NCI-H2081 (cell line): ENCODE results near the gene RABGGTA.

Experiments
- DNase-seq, 2 experiments: peaks; one replicate each; lab custom pipeline; 2025; lab: John Stamatoyannopoulos, UW

RABGGTA gene

DNA sequence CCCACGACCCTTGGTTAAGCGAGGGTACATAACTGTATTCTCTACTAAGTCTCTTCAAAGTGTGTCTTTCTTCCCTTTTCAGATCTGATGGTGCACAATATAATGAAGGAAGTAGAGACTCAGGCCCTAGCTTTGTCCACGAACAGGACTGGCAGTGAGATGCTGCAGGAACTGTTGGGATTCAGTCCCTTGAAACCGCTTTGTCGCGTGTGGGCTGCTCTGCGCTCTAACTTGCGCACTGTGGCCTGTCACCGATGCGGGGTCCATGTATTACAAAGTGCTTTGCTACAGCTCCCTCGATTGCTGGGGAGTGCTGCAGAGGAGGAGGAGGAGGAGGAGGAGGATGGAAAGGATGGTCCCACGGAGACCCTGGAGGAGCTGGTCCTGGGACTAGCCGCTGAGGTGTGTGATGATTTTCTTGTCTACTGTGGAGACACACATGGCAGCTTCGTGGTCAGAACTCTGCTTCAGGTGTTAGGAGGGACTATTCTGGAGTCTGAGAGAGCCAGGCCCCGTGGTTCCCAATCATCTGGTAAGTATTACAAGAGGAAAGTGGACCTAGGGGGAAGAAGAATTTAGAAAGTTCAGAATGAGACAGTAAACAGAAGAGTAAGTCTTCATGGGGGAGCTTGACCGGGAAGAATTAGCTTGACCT lies 29.1 kb upstream of the RABGGTA start:
- DNase-seq: no peak

GRCh38 chr14:24299255-24300191 lies 28.1 kb upstream of the RABGGTA start, which contains the start of the genes DHRS1 and NOP9:
DHRS1 (minus strand) TSS chr14:24299780; CDS start chr14:24299106, 674 bp downstream.
NOP9 (plus strand) TSS chr14:24299850; CDS start chr14:24299955, 105 bp downstream.
- peak; percentile 82 to 84 for DNase-seq

- no peak for DNase-seq
These were observed 27.5 kb upstream of the RABGGTA start for GRCh38 chr14:24298892-24299254.

DNA sequence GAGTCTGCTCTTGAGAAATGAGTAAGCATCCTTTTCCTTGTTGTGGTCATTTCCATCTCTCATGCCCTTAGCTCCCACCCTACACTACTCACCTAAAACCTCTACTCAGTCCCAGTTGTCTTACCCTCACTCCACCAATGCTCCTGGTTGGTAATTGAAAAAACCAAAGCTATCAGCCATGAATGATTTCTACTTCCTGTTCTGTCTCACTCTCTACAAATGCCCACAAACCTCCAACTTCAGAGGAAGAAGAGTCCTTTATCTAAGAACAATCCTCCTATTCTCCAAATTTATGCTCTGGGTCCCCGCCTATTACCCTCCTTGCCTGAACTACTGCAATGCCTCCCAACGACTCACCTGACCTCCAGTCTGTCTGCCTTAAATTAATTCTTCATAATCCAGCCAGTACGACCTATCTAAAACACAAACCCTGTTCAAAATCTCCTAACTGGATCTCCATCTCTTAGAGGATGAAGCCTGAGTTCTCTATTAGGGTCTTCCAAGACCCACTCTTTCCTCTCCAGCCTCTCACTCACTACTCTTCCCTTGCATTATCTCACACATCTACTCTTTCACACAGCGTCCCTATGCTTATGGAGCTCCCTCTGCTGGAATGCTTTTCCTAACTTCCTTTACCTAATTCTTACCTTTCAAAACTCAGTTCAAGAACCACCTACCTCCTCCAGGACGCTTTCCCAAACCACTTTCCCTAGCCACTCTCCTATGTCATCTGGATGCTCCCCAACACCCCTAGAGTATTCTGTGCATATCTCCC lies 26.0 kb upstream of the RABGGTA start:
- peak; percentile 13 to 42 for DNase-seq

GRCh38 chr14:24296341-24297157 lies 25.2 kb upstream of the RABGGTA start:
- DNase-seq: peak; percentile 62 to 70

- no peak for DNase-seq
These were observed 22.1 kb upstream of the RABGGTA start for GRCh38 chr14:24293525-24293924.

DNA sequence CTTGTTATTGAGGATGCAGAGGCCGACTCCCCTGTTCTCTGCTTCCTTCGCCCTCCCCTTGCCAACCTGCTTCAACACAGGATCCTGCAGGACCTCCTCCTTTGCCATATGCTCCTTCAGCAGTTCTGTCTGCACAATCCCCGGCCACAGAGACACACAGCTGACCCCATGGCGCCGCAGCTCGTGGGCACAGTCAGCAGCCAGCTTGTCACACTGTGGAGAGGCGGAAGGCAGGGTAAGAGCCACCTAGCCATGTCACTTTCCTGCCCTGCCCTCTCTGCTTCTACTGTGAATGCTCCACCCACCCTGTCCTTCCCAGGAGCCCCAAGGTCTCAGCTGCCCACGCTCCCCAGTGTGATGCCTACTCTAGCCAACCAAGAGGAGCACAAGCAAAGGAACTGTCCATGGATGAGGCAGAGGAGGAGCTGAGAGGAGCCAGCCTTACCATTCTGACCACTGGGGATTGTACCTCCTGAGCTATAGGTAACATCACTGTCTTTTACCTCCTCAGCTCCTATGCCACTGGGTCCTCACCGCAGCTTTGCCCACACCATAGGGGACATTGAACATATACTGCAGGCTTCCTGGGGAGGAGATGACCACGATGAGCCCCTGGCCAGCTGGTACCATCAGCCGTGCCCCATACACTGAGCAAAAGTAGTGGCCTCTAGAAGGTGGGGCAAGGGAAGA lies 20.9 kb upstream of the RABGGTA start:
- DNase-seq: no peak

GRCh38 chr14:24291446-24292117 lies 20.2 kb upstream of the RABGGTA start:
- no peak for DNase-seq

DNA sequence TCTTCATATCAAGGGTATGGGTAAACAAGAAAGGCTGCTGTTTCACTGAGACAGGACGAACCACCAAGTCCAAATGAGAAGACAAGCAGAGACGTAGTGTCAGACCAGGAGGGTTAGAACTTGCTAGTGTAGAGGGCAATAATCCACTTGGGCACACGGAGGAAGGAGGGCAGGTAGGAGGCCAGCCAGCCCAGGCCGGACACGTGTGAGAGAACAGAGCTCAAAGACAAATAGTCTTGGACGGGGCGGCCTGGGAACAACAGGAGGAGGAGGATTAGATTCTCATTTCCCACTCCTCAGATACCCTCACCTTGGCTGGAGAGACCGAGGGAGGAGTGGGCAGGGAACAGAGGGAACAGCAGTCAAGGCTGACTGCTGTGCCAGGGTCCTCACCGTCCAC lies 19.3 kb upstream of the RABGGTA start:
- DNase-seq: no peak

DNA sequence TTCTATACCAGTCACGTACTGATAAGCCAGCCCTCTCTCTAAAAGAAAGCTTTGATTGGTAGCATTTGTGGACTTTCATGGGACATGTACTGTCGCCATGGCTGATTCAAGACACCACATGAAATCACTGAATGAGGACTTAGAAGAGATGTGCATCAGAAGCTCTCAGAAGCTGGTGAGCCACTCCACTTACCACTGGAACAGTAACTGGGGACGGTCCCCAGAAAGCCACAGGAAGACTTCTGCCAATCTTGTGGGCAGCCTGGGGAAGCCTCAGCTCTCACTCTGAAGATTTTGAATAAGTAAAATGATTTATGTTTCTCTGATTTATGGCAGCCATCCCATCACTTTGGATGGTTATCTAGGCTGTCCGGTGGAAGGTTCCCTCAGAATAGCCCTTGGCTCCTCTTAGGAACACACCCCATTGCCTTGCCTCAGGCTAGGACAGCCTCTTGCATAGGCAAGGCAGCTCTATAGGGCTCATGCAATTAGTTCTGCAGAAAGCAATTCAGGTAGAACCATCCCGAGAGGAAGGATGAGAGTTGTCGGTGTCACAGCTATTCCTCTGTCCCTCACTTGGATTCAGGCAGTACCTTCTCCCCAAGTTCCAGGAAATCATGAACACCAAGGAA lies 18.4 kb upstream of the RABGGTA start:
- no peak for DNase-seq

DNA sequence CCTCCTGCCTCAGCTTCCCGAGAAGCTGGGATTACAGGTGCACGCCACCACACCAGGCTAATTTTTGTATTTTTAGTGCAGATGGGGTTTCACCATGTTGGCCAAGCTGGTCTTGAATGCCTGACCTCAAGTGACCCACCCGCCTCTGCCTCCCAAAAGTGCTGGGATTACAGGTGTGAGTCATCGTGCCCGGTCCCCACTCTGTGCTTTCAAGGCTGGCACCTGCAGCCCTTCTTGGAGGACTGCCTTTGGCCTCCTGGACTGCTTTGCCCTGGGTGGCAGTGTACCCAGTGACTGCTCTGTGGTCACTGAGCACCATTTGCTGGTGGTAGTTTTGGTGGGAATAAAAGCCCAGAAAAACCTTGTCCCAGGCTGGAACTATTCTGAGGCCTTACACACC lies 15.6 kb upstream of the RABGGTA start:
- no peak for DNase-seq

- no peak for DNase-seq
These were observed 14.0 kb upstream of the RABGGTA start for GRCh38 chr14:24285351-24285750.

DNA sequence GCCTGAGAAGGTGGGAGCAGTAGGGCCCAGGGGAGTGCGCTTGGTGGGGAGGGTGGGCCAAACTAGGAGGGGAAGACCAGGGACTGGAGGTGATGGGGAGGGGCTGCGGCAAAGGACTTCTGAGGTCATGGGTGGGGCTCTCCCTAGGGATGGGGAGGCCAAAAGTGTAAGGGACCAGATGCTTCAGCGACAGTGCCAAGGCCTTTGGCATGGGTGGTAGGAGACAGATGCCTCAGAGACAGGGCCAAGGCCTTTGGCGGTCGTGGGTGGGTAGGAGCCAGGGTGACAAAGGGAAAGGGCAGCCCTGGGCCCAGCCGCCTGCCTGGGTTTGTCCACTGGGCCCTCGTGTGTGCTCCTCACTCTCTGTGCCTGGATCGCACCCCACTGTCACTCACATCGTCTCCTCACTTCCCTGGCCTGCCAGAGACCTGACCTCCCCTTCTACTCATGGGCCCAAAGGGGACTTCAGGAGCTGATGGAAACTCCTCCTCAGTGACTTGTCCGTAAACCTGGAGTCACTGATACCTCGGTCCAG lies 13.2 kb upstream of the RABGGTA start:
- no peak for DNase-seq

- no peak for DNase-seq
These were observed 12.5 kb upstream of the RABGGTA start for GRCh38 chr14:24283796-24284460.

GRCh38 chr14:24282736-24283135 lies 11.3 kb upstream of the RABGGTA start:
- no peak for DNase-seq

DNA sequence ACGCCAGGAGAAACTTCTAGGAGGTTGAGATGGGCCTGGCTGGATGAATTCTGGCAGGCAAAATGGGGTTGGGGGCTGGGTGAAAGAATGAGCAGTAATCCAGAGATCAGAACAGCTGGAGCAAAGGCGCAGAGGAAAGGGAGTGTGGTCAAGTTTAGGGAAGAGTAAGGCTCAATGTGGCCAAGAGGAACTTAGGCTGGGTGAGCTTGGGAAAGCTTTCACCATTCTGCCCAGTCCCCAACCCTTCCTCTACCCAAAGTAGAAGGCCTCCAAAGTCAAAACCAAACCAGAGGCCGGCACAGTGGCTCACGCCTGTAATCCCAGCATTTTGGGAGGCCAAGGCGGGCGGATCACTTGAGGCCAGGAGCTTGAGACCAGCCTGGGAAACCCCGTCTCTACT lies 10.2 kb upstream of the RABGGTA start:
- no peak for DNase-seq

GRCh38 chr14:24280797-24281460 lies 9.5 kb upstream of the RABGGTA start:
- no peak for DNase-seq
